ENCODE measurements around the gene PCDH7.

PCDH7 gene

DNA sequence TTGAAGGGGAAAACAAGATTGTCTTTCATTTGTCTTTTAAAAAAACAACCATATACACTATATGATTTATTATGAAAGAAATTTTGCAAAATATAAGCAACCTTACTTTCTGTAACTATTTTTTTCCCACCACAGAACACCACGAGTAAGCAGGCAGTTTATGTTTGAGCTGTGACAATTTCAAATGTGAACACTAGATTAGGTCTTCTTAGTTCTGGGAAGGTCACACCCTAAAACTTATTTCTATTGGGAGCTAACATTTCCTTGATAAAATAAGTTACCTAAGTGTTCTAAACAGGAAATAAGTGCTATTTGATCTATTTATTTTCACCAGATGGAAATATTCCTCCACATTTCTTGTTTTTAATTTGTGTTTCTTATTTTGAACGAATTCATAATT, 50.6 kb downstream of the PCDH7 start:
- no peak for DNase-seq (ENCODE audit: low spot score)
- TF ChIP-seq, protein P1, sequence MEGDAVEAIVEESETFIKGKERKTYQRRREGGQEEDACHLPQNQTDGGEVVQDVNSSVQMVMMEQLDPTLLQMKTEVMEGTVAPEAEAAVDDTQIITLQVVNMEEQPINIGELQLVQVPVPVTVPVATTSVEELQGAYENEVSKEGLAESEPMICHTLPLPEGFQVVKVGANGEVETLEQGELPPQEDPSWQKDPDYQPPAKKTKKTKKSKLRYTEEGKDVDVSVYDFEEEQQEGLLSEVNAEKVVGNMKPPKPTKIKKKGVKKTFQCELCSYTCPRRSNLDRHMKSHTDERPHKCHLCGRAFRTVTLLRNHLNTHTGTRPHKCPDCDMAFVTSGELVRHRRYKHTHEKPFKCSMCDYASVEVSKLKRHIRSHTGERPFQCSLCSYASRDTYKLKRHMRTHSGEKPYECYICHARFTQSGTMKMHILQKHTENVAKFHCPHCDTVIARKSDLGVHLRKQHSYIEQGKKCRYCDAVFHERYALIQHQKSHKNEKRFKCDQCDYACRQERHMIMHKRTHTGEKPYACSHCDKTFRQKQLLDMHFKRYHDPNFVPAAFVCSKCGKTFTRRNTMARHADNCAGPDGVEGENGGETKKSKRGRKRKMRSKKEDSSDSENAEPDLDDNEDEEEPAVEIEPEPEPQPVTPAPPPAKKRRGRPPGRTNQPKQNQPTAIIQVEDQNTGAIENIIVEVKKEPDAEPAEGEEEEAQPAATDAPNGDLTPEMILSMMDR (IDR thresholded peaks at IDR 0.05; ENCODE audit: extremely low read depth, insufficient read depth, missing control alignments), result no peak
- in situ Hi-C loops (cut with MboI; ENCODE audit: low pct_unique_long_range_greater_than_20kb, low sequenced_read_pairs, unreplicated experiment), result no loop called here

DNA sequence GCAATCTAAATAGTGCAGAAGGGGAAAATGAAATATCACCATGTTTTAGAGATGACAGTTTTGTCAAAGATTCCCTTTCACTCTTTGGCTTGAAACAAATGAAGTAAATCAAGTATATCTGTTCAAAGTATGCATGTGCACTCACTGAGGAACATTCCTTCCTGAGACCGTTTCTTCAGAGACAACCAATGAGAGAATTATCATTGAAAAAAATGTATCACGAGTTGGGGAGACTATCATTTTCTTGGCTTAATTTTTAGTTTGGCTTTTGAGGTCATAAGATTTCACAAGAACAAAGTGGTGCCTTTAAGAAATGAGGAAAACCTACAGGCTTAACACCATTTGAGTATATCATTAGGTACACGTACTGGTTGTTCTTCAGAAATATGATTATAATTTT, 56.3 kb downstream of the PCDH7 start:
- in situ Hi-C loops (cut with MboI; ENCODE audit: low pct_unique_long_range_greater_than_20kb, low sequenced_read_pairs, unreplicated experiment), result no loop called here
- DNase-seq (ENCODE audit: low spot score), result no peak
- TF ChIP-seq, protein P1 (IDR thresholded peaks at IDR 0.05; ENCODE audit: extremely low read depth, insufficient read depth, missing control alignments), result no peak

DNA sequence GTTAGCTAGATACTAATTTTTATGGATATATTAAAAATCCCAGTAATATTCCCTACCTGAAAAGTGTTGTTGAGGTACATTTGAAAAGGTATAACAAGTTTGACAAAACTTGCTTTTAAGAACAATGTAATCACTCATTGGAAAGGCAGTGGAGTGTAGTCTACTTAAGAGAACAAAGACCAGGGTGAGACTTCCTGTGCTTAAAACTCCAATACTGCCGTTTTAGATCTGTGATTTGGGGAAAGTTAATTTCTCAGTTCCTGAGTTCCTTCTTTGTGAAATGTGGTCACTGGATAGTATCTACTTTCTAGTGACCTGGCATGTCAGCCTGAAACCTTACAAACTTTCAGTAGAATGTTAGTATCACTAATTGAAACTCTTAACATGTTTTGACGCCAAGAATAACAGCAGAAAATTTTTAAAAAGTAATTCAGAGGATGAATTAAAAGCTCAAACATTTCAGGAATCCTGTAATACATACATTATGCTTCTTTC, 56.8 kb downstream of the PCDH7 start:
- DNase-seq (ENCODE audit: low spot score), result no peak
- in situ Hi-C loops (cut with MboI; ENCODE audit: low pct_unique_long_range_greater_than_20kb, low sequenced_read_pairs, unreplicated experiment), result no loop called here

More for the DNA sequence above, 56.8 kb downstream of the PCDH7 start:
- TF ChIP-seq, protein P1 (IDR thresholded peaks at IDR 0.05; ENCODE audit: extremely low read depth, insufficient read depth, missing control alignments), result no peak

Measured in GM13977 (cell line).